WI38 (cell line): ENCODE results near the gene ZNF831.

Experiments used
- H3K4me3 ChIP-seq: 2 replicates; pipeline ENCODE4 v1.5.1; 2011; ENCODE audit warnings: low read depth, mild to moderate bottlenecking, control low read depth, low read length
- CTCF ChIP-seq: IDR thresholded peaks from 2 replicates; pipeline ENCODE4 v1.5.1; 2012; ENCODE audit warnings: low read depth, mild to moderate bottlenecking, control low read depth, low read length

The ZNF831 gene

DNA sequence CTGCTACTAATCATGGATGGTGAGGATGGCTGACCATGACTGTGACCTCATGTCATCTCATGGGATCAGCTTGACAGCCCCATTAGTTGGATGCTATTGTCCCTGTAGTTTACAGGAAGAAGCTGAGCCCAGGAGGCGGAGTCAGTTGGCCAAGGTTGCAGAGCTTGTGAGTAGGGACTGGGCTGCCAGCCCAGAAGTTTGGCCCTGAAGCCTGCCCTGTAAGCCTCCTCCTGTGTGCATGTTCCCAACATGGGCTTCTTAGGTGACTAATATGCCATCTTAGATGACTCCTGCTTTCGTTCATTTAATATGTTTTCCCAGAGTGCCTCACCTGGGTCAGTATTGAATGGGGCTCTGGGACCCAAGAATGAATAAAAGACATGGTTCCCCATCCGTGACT is 143.6 kb downstream of the ZNF831 start:
- no peak overlapping the region for H3K4me3 ChIP-seq
- no peak for TF ChIP-seq CTCF
